ENCODE measurements around the gene SH3RF2.

GRCh38 chr5:145999208-145999607 is 62.8 kb downstream of the SH3RF2 start:
- TF ChIP-seq, protein P1, sequence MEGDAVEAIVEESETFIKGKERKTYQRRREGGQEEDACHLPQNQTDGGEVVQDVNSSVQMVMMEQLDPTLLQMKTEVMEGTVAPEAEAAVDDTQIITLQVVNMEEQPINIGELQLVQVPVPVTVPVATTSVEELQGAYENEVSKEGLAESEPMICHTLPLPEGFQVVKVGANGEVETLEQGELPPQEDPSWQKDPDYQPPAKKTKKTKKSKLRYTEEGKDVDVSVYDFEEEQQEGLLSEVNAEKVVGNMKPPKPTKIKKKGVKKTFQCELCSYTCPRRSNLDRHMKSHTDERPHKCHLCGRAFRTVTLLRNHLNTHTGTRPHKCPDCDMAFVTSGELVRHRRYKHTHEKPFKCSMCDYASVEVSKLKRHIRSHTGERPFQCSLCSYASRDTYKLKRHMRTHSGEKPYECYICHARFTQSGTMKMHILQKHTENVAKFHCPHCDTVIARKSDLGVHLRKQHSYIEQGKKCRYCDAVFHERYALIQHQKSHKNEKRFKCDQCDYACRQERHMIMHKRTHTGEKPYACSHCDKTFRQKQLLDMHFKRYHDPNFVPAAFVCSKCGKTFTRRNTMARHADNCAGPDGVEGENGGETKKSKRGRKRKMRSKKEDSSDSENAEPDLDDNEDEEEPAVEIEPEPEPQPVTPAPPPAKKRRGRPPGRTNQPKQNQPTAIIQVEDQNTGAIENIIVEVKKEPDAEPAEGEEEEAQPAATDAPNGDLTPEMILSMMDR (IDR thresholded peaks at IDR 0.05): no peak
- no peak for TF ChIP-seq EZH2 (IDR thresholded peaks at IDR 0.05)

All from neural progenitor cell (in vitro differentiated cells).